ENCODE measurements around the gene LRFN3.
"Not testable (repeated sequence)": the region's sequence is repeated elsewhere in the genome, so short reads cannot be mapped to it uniquely, and the experiment has no call there.

LRFN3 gene

GRCh38 chr19:35955881-35956634 lies 19.9 kb downstream of the LRFN3 start:
- Histone ChIP-seq H4K12ac (ENCODE audit: low read depth, low read length) (no peak overlapping the region), H2BK5ac (ENCODE audit: low read depth, low read length, poor library complexity) (no peak overlapping the region), H3K9me3 (ENCODE audit: insufficient read depth, low read depth, low read length) (peaks cover 5% of the 10 kb centered on the region)

GRCh38 chr19:35957411-35957810 lies 21.2 kb downstream of the LRFN3 start:
- H3K9ac ChIP-seq (ENCODE audit: low read length); H3K9me3 ChIP-seq (ENCODE audit: insufficient read depth, low read depth, low read length); H3K18ac ChIP-seq (ENCODE audit: low read length); H3K36me3 ChIP-seq (ENCODE audit: control insufficient read depth in 1 of 2, insufficient read depth in 2 of 2, low read length in 2 of 2); H2AK5ac ChIP-seq (ENCODE audit: low read length); H4K91ac ChIP-seq (ENCODE audit: low read depth, low read length); H4K8ac ChIP-seq (ENCODE audit: low read depth, low read length); H3K4me3 ChIP-seq (ENCODE audit: low read depth, low read length); DNase-seq; H2AFZ ChIP-seq (ENCODE audit: insufficient read depth, low read length, poor library complexity); H3K4me2 ChIP-seq (ENCODE audit: low read length); H3K27ac ChIP-seq (ENCODE audit: low read depth, low read length); H2BK12ac ChIP-seq (ENCODE audit: low read length); H4K12ac ChIP-seq (ENCODE audit: low read depth, low read length); H2BK120ac ChIP-seq (ENCODE audit: insufficient read depth, low read length, poor library complexity); H3K79me2 ChIP-seq (ENCODE audit: control insufficient read depth, insufficient read depth, low read length, poor library complexity); H3K4me1 ChIP-seq (ENCODE audit: control insufficient read depth in 1 of 2, insufficient read depth in 2 of 2, low read length in 2 of 2); H3K14ac ChIP-seq (ENCODE audit: low read length); H2BK5ac ChIP-seq (ENCODE audit: low read depth, low read length, poor library complexity); H3K4ac ChIP-seq (ENCODE audit: low read depth, low read length); H3K79me1 ChIP-seq (ENCODE audit: low read length); H3K23ac ChIP-seq (ENCODE audit: low read length): not testable (repeated sequence)
- H3K27me3 ChIP-seq (ENCODE audit: insufficient read depth, low read length), result peaks cover 22% of the 10 kb centered on the region
- 100% methylated on average over 1 of the region's 8 CpGs for WGBS (ENCODE audit: extremely low coverage, insufficient coverage, insufficient read length)

More at GRCh38 chr19:35955881-35956634, 19.9 kb downstream of the LRFN3 start:
- H2BK120ac ChIP-seq (ENCODE audit: insufficient read depth, low read length, poor library complexity), result no peak overlapping the region
- H3K9ac ChIP-seq (ENCODE audit: low read length), result no peak overlapping the region
- no peak overlapping the region for H3K4me3 ChIP-seq (ENCODE audit: low read depth, low read length)
- H3K4me1 ChIP-seq (ENCODE audit: control insufficient read depth in 1 of 2, insufficient read depth in 2 of 2, low read length in 2 of 2), result no peaks in the 10 kb centered on the region
- H2AK5ac ChIP-seq (ENCODE audit: low read length), result no peak overlapping the region
- no peak overlapping the region for H3K23ac ChIP-seq (ENCODE audit: low read length)
- no peak overlapping the region for H3K18ac ChIP-seq (ENCODE audit: low read length)
- no peak overlapping the region for H3K4ac ChIP-seq (ENCODE audit: low read depth, low read length)
- no peak overlapping the region for H4K8ac ChIP-seq (ENCODE audit: low read depth, low read length)
- no peak overlapping the region for H2AFZ ChIP-seq (ENCODE audit: insufficient read depth, low read length, poor library complexity)
- no peak overlapping the region for H3K4me2 ChIP-seq (ENCODE audit: low read length)
- no peak overlapping the region for H4K91ac ChIP-seq (ENCODE audit: low read depth, low read length)
- peak in 1 of 2 donors; percentile 11 for DNase-seq
- no peak overlapping the region for H2BK12ac ChIP-seq (ENCODE audit: low read length)
- no peaks in the 10 kb centered on the region for H3K36me3 ChIP-seq (ENCODE audit: control insufficient read depth in 1 of 2, insufficient read depth in 2 of 2, low read length in 2 of 2)
- no CpG with 5 or more reads among the region's 6 CpGs for WGBS (ENCODE audit: extremely low coverage, insufficient coverage, insufficient read length)
- peaks cover 22% of the 10 kb centered on the region for H3K27me3 ChIP-seq (ENCODE audit: insufficient read depth, low read length)
- no peak overlapping the region for H3K27ac ChIP-seq (ENCODE audit: low read depth, low read length)
- H3K79me1 ChIP-seq (ENCODE audit: low read length), result no peaks in the 10 kb centered on the region
- H3K14ac ChIP-seq (ENCODE audit: low read length), result no peak overlapping the region
- no peaks in the 10 kb centered on the region for H3K79me2 ChIP-seq (ENCODE audit: control insufficient read depth, insufficient read depth, low read length, poor library complexity)

- no peak overlapping the region for H3K18ac ChIP-seq (ENCODE audit: low read length)
- H3K79me1 ChIP-seq (ENCODE audit: low read length), result no peaks in the 10 kb centered on the region
- H2BK120ac ChIP-seq (ENCODE audit: insufficient read depth, low read length, poor library complexity), result no peak overlapping the region
- no peak overlapping the region for H4K12ac ChIP-seq (ENCODE audit: low read depth, low read length)
- H2AFZ ChIP-seq (ENCODE audit: insufficient read depth, low read length, poor library complexity), result no peak overlapping the region
- H3K14ac ChIP-seq (ENCODE audit: low read length), result no peak overlapping the region
- H3K9ac ChIP-seq (ENCODE audit: low read length), result no peak overlapping the region
- H2AK5ac ChIP-seq (ENCODE audit: low read length), result no peak overlapping the region
- no CpG with 5 or more reads among the region's 15 CpGs for WGBS (ENCODE audit: extremely low coverage, insufficient coverage, insufficient read length)
- H3K23ac ChIP-seq (ENCODE audit: low read length), result no peak overlapping the region
- H3K36me3 ChIP-seq (ENCODE audit: control insufficient read depth in 1 of 2, insufficient read depth in 2 of 2, low read length in 2 of 2), result no peaks in the 10 kb centered on the region
- peak overlapping the region; percentile 2 for H3K4me2 ChIP-seq (ENCODE audit: low read length)
- no peak overlapping the region for H3K4me3 ChIP-seq (ENCODE audit: low read depth, low read length)
- H2BK5ac ChIP-seq (ENCODE audit: low read depth, low read length, poor library complexity), result no peak overlapping the region
- no peak overlapping the region for H3K27ac ChIP-seq (ENCODE audit: low read depth, low read length)
- no peaks in the 10 kb centered on the region for H3K79me2 ChIP-seq (ENCODE audit: control insufficient read depth, insufficient read depth, low read length, poor library complexity)
- no peak overlapping the region for H4K91ac ChIP-seq (ENCODE audit: low read depth, low read length)
- no peaks in the 10 kb centered on the region for H3K4me1 ChIP-seq (ENCODE audit: control insufficient read depth in 1 of 2, insufficient read depth in 2 of 2, low read length in 2 of 2)
- no peak for DNase-seq
- peaks cover 22% of the 10 kb centered on the region for H3K27me3 ChIP-seq (ENCODE audit: insufficient read depth, low read length)
- no peak overlapping the region for H2BK12ac ChIP-seq (ENCODE audit: low read length)
- peaks cover 5% of the 10 kb centered on the region for H3K9me3 ChIP-seq (ENCODE audit: insufficient read depth, low read depth, low read length)
- no peak overlapping the region for H3K4ac ChIP-seq (ENCODE audit: low read depth, low read length)
- no peak overlapping the region for H4K8ac ChIP-seq (ENCODE audit: low read depth, low read length)
Measured at GRCh38 chr19:35958660-35959039, 22.5 kb downstream of the LRFN3 start.

- H3K79me2 ChIP-seq (ENCODE audit: control insufficient read depth, insufficient read depth, low read length, poor library complexity), result no peaks in the 10 kb centered on the region
- no peak overlapping the region for H3K4ac ChIP-seq (ENCODE audit: low read depth, low read length)
- H4K8ac ChIP-seq (ENCODE audit: low read depth, low read length), result no peak overlapping the region
- no CpG with 5 or more reads among the region's 97 CpGs for WGBS (ENCODE audit: extremely low coverage, insufficient coverage, insufficient read length)
- H2BK5ac ChIP-seq (ENCODE audit: low read depth, low read length, poor library complexity), result no peak overlapping the region
- DNase-seq, result no peak
- H3K79me1 ChIP-seq (ENCODE audit: low read length), result no peaks in the 10 kb centered on the region
- no peaks in the 10 kb centered on the region for H3K36me3 ChIP-seq (ENCODE audit: control insufficient read depth in 1 of 2, insufficient read depth in 2 of 2, low read length in 2 of 2)
- peaks cover 5% of the 10 kb centered on the region for H3K9me3 ChIP-seq (ENCODE audit: insufficient read depth, low read depth, low read length)
- H4K12ac ChIP-seq (ENCODE audit: low read depth, low read length), result no peak overlapping the region
- peaks cover 22% of the 10 kb centered on the region for H3K27me3 ChIP-seq (ENCODE audit: insufficient read depth, low read length)
- no peak overlapping the region for H2AFZ ChIP-seq (ENCODE audit: insufficient read depth, low read length, poor library complexity)
- H3K23ac ChIP-seq (ENCODE audit: low read length), result no peak overlapping the region
- H2BK12ac ChIP-seq (ENCODE audit: low read length), result no peak overlapping the region
- no peak overlapping the region for H4K91ac ChIP-seq (ENCODE audit: low read depth, low read length)
- H3K4me2 ChIP-seq (ENCODE audit: low read length), result peak overlapping the region; percentile 2
- H2BK120ac ChIP-seq (ENCODE audit: insufficient read depth, low read length, poor library complexity), result no peak overlapping the region
- no peaks in the 10 kb centered on the region for H3K4me1 ChIP-seq (ENCODE audit: control insufficient read depth in 1 of 2, insufficient read depth in 2 of 2, low read length in 2 of 2)
- no peak overlapping the region for H3K14ac ChIP-seq (ENCODE audit: low read length)
- H3K9ac ChIP-seq (ENCODE audit: low read length), result no peak overlapping the region
- no peak overlapping the region for H3K4me3 ChIP-seq (ENCODE audit: low read depth, low read length)
- H3K27ac ChIP-seq (ENCODE audit: low read depth, low read length), result no peak overlapping the region
- no peak overlapping the region for H3K18ac ChIP-seq (ENCODE audit: low read length)
- no peak overlapping the region for H2AK5ac ChIP-seq (ENCODE audit: low read length)
Measured at GRCh38 chr19:35959040-35959967, 23.1 kb downstream of the LRFN3 start.
